Osteoblast (primary cell): ENCODE measurements around the gene USF2. TPM values are rescaled to one million over a fixed set of nuclear protein-coding genes. Genes with fewer than 3 reads are reported as not detected.
"Not testable (repeated sequence)": the region's sequence is repeated elsewhere in the genome, so short reads cannot be mapped to it uniquely, and the experiment has no call there.

Experiments used
- DNase-seq: peaks from one replicate; pipeline ENCODE4 v3.0.0; 2011; ENCODE audit warnings: low spot score, mixed read lengths; ENCODE audit not compliant: insufficient read length; ENCODE audit errors: missing footprints
- H2AFZ ChIP-seq: 2 replicates; pipeline ENCODE4 v1.6.0; 2011; ENCODE audit warnings: mild to moderate bottlenecking, low read length
- H3K27ac ChIP-seq: 2 replicates; pipeline ENCODE4 v1.5.1; 2011; ENCODE audit warnings: mild to moderate bottlenecking, low read depth, low read length, moderate library complexity
- H3K27me3 ChIP-seq: 2 replicates; pipeline ENCODE4 v1.6.0; 2012; ENCODE audit warnings: mild to moderate bottlenecking, control low read depth, inconsistent platforms, low read length, moderate library complexity; ENCODE audit not compliant: insufficient read depth
- H3K36me3 ChIP-seq: 2 replicates; pipeline ENCODE4 v1.5.1; 2011; ENCODE audit warnings: mild to moderate bottlenecking, low read length, control low read depth, moderate library complexity; ENCODE audit not compliant: insufficient read depth
- H3K4me1 ChIP-seq: 2 replicates; pipeline ENCODE4 v1.5.1; 2011; ENCODE audit warnings: mild to moderate bottlenecking, low read length, control low read depth, moderate library complexity; ENCODE audit not compliant: insufficient read depth
- H3K4me2 ChIP-seq: 2 replicates; pipeline ENCODE4 v1.6.0; 2011; ENCODE audit warnings: mild to moderate bottlenecking, low read length; ENCODE audit not compliant: insufficient read depth
- H3K4me3 ChIP-seq: fragments of 200-600 bp; sonication (generic); 3 replicates; pipeline ENCODE4 v1.5.1; 2012; ENCODE audit warnings: mild to moderate bottlenecking, low read length, inconsistent platforms; ENCODE audit not compliant: insufficient read depth
- H3K79me2 ChIP-seq: 2 replicates; pipeline ENCODE4 v1.6.0; 2012; ENCODE audit warnings: mild to moderate bottlenecking, low read length, control low read depth, inconsistent platforms; ENCODE audit not compliant: insufficient read depth
- H3K9me3 ChIP-seq: 2 replicates; pipeline ENCODE4 v1.5.1; 2011; ENCODE audit warnings: low read depth, low read length, control low read depth
- H4K20me1 ChIP-seq: 2 replicates; pipeline ENCODE4 v1.6.0; 2012; ENCODE audit warnings: mild to moderate bottlenecking, low read length, control low read depth; ENCODE audit not compliant: insufficient read depth
- CTCF ChIP-seq: IDR thresholded peaks from 2 replicates; pipeline ENCODE4 v1.5.1; 2011; ENCODE audit warnings: mild to moderate bottlenecking, low read depth, low read length, moderate library complexity; ENCODE audit errors: extremely low read depth
- total RNA-seq: library from RNA; depleted of rRNA; stranded (reverse); fragments of >200 nt; gene quantifications from 2 replicates; pipeline ENCODE4 v1.2.3, GENCODE V29; 2012

The USF2 gene
- total RNA-seq, 1 donor: 66.2 TPM

GRCh38 chr19:35229601-35230000, 39.2 kb upstream of the USF2 start:
- Histone ChIP-seq H3K4me1 (no peaks in the 10 kb centered on the region), H3K36me3 (no peaks in the 10 kb centered on the region), H3K27me3 (peaks cover 4% of the 10 kb centered on the region), H3K4me2 (no peak overlapping the region), H2AFZ (no peak overlapping the region), H3K9me3 (no peaks in the 10 kb centered on the region), H3K27ac (no peak overlapping the region), H3K79me2 (no peaks in the 10 kb centered on the region), H3K4me3 (no peak overlapping the region), H4K20me1 (no peaks in the 10 kb centered on the region)
- no peak for TF ChIP-seq CTCF
- DNase-seq: no peak

DNA sequence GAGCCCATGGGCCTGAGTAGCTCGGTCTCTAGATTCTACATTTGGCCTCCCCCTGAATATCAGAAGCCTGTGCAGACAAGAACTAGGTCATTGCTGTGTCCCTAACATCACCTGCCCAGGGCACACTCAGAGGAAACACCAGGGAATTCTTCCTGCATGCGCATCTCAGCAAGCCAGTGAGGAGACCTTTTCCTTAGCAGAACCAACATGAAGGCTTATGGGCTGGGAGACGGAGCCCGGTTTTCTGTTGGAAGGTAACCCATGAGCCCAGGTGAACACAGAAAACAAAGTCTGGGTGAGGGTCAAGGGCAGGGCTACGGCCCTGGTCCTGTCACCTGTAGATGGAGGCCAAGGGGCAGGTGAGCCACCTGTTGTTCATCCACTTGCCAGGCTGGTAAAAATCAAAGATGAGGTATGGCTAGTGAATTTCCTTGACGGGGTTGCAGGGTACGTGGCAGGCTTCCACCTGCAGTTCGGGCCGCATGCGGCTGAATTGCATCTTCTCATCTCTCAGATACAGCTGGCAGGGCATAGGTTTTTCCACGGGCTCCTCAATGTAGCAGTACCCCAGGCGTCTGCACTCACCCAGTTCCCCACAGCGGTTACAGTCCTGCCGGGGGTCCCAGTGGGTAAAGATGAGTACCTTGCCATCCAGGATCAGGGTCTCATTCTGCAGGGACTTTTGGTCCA, 36.7 kb upstream of the USF2 start:
- Histone ChIP-seq H3K4me2 (no peak overlapping the region), H3K4me1 (no peaks in the 10 kb centered on the region), H3K27me3 (peaks cover 4% of the 10 kb centered on the region), H3K27ac (no peak overlapping the region), H3K9me3 (no peaks in the 10 kb centered on the region), H3K4me3 (no peak overlapping the region), H2AFZ (no peak overlapping the region), H3K36me3 (no peaks in the 10 kb centered on the region), H3K79me2 (no peaks in the 10 kb centered on the region), H4K20me1 (no peaks in the 10 kb centered on the region)
- TF ChIP-seq CTCF: no peak
- no peak for DNase-seq

DNA sequence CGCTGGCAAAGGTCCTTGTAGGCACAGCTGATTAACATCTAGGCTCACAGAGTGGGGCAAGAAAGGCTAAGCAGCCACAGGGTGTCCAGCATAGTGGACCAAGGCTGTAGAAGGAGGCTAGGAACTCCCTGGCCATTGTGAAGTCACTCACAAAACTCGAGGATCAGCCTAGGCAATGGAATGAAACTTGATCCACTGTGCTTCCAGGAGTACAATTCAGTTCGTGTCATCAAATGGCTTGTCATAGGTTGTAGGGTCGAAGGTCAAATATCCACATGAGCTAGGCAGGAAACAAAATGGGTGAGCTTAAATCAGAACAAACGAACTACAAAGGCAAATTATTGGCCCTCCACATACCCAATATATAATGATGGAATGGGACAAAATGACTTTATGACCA, 35.9 kb upstream of the USF2 start:
- H3K4me1 ChIP-seq: no peaks in the 10 kb centered on the region
- H4K20me1 ChIP-seq: no peaks in the 10 kb centered on the region
- no peak overlapping the region for H3K4me3 ChIP-seq
- TF ChIP-seq CTCF: no peak
- H3K9me3 ChIP-seq: no peaks in the 10 kb centered on the region
- no peak overlapping the region for H2AFZ ChIP-seq
- H3K27ac ChIP-seq: no peak overlapping the region
- no peaks in the 10 kb centered on the region for H3K36me3 ChIP-seq
- no peak overlapping the region for H3K4me2 ChIP-seq
- DNase-seq: no peak
- no peaks in the 10 kb centered on the region for H3K79me2 ChIP-seq
- peaks cover 4% of the 10 kb centered on the region for H3K27me3 ChIP-seq

- peaks cover under 1% of the 10 kb centered on the region for H3K27me3 ChIP-seq
- no peaks in the 10 kb centered on the region for H3K4me1 ChIP-seq
- TF ChIP-seq CTCF: no peak
- H3K9me3 ChIP-seq: peaks cover 2% of the 10 kb centered on the region
- no peaks in the 10 kb centered on the region for H3K79me2 ChIP-seq
- H2AFZ ChIP-seq: no peak overlapping the region
- no peak overlapping the region for H3K4me3 ChIP-seq
- no peak for DNase-seq
- H3K36me3 ChIP-seq: no peaks in the 10 kb centered on the region
- no peaks in the 10 kb centered on the region for H4K20me1 ChIP-seq
- H3K27ac ChIP-seq: no peak overlapping the region
- H3K4me2 ChIP-seq: no peak overlapping the region
Measured at GRCh38 chr19:35236638-35237400, 31.9 kb upstream of the USF2 start.

GRCh38 chr19:35239597-35239996, 29.2 kb upstream of the USF2 start:
- H3K27me3 ChIP-seq: peaks cover 11% of the 10 kb centered on the region
- not testable (repeated sequence) for H2AFZ ChIP-seq, H3K4me3 ChIP-seq, H3K4me1 ChIP-seq, H3K4me2 ChIP-seq, H3K79me2 ChIP-seq, DNase-seq, H3K27ac ChIP-seq, H3K36me3 ChIP-seq, H3K9me3 ChIP-seq, H4K20me1 ChIP-seq
